Stimulated activated CD8-positive, alpha-beta memory T cell treated with anti-CD3 and anti-CD28 coated beads, Interleukin-12 subunit alpha, Interleukin-12 subunit beta, amount 100 ng/mL, for 24 hours (primary cell): Measurements from ENCODE around the gene PCDHA10.
"Not testable (repeated sequence)": the region's sequence is repeated elsewhere in the genome, so short reads cannot be mapped to it uniquely, and the experiment has no call there.

Experiments
- DNase-seq: peaks from one replicate; pipeline ENCODE4 v3.0.0-alpha.2; 2020; ENCODE audit errors: extremely low read depth

The PCDHA10 gene, protein sequence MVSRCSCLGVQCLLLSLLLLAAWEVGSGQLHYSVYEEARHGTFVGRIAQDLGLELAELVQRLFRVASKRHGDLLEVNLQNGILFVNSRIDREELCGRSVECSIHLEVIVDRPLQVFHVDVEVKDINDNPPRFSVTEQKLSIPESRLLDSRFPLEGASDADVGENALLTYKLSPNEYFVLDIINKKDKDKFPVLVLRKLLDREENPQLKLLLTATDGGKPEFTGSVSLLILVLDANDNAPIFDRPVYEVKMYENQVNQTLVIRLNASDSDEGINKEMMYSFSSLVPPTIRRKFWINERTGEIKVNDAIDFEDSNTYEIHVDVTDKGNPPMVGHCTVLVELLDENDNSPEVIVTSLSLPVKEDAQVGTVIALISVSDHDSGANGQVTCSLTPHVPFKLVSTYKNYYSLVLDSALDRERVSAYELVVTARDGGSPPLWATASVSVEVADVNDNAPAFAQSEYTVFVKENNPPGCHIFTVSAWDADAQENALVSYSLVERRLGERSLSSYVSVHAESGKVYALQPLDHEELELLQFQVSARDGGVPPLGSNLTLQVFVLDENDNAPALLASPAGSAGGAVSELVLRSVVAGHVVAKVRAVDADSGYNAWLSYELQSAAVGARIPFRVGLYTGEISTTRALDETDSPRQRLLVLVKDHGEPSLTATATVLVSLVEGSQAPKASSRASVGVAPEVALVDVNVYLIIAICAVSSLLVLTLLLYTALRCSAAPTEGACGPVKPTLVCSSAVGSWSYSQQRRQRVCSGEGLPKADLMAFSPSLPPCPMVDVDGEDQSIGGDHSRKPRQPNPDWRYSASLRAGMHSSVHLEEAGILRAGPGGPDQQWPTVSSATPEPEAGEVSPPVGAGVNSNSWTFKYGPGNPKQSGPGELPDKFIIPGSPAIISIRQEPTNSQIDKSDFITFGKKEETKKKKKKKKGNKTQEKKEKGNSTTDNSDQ

DNA sequence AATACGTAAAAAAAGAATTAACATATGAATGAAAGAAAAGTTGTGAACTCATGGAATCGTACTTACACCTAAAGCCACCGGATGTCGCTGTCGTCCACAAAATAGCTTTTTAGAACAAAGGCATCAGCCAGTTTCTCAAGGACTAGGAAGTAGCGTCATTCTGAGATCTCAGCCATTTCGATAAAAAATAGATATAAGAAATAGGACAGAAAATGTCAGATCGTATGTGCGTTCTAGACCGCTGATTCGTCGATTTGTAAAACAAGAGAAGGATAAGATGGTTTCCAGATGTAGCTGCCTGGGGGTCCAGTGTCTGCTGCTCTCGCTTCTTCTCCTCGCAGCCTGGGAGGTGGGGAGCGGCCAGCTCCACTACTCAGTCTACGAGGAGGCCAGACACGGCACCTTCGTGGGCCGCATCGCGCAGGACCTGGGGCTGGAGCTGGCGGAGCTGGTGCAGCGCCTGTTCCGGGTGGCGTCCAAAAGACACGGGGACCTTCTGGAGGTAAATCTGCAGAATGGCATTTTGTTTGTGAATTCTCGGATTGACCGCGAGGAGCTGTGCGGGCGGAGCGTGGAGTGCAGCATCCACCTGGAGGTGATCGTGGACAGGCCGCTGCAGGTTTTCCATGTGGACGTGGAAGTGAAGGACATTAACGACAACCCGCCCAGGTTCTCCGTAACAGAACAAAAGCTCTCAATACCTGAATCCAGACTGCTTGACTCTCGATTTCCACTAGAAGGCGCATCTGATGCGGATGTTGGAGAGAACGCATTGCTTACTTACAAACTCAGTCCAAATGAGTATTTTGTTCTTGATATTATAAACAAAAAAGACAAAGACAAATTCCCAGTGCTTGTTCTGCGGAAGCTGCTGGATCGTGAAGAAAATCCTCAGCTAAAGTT, at the start of gene PCDHA10:
Gene PCDHA10, plus strand, starts transcription at position 126 of the 903 bp plus-strand sequence. Its CDS starts 152 bp downstream, at position 278.
- no peak for DNase-seq

DNA sequence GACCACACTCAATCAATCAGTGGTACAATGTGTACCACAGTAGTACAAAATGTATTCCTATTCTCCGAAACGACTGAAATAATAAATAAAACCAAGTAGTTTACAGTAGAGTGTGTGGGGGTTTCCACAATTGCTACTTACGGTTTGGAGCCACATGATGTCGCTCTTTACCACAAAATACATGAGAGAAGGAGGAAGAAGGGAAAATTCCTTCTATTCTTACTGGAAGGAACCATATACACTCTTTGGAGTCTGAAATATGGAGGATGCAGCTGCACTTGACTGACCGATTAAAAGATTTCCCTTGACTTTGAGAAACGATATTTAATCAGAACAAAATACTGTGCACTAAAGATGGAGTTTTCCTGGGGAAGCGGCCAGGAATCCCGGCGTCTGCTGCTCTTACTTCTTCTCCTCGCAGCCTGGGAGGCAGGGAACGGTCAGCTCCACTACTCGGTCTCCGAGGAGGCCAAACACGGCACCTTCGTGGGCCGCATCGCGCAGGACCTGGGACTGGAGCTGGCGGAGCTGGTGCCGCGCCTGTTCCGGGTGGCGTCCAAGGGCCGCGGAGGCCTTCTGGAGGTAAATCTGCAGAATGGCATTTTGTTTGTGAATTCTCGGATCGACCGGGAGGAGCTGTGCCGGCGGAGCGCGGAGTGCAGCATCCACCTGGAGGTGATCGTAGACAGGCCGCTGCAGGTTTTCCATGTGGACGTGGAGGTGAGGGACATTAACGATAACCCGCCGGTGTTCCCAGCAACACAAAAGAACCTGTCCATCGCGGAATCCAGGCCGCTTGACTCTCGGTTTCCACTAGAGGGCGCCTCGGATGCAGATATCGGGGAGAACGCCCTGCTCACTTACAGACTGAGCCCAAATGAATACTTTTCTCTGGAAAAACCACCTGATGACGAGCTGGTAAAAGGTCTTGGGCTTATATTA, 48.6 kb upstream of the PCDHA10 start, which contains the start of gene PCDHA4:
Gene PCDHA4, plus strand, starts transcription at position 235 of the 942 bp plus-strand sequence.
- DNase-seq, result no peak

DNA sequence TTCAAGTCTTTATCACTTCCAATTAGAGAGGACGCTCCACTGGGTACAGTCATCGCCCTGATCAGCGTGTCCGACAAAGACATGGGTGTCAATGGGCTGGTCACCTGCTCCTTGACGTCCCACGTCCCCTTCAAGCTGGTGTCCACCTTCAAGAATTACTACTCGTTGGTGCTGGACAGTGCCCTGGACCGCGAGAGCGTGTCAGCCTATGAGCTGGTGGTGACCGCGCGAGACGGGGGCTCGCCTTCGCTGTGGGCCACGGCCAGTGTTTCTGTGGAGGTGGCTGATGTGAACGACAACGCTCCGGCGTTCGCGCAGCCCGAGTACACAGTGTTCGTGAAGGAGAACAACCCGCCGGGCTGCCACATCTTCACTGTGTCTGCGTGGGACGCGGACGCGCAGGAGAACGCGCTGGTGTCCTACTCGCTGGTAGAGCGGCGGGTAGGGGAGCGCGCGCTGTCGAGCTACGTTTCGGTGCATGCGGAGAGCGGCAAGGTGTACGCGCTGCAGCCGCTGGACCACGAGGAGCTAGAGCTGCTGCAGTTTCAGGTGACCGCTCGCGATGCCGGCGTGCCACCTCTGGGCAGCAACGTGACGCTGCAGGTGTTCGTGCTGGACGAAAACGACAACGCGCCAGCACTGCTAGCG, 47.3 kb upstream of the PCDHA10 start:
- not testable (repeated sequence) for DNase-seq

DNA sequence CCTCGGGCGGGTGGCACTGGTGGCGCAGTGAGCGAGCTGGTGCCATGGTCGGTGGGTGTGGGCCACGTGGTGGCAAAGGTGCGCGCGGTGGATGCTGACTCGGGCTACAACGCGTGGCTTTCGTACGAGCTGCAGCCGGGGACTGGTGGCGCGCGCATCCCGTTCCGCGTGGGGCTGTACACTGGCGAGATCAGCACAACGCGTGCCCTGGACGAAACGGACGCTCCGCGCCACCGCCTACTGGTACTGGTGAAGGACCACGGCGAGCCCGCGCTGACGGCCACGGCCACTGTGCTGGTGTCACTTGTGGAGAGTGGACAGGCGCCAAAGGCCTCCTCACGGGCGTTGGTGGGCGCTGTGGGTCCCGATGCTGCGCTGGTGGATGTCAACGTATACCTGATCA, 46.8 kb upstream of the PCDHA10 start:
- no peak for DNase-seq

DNA sequence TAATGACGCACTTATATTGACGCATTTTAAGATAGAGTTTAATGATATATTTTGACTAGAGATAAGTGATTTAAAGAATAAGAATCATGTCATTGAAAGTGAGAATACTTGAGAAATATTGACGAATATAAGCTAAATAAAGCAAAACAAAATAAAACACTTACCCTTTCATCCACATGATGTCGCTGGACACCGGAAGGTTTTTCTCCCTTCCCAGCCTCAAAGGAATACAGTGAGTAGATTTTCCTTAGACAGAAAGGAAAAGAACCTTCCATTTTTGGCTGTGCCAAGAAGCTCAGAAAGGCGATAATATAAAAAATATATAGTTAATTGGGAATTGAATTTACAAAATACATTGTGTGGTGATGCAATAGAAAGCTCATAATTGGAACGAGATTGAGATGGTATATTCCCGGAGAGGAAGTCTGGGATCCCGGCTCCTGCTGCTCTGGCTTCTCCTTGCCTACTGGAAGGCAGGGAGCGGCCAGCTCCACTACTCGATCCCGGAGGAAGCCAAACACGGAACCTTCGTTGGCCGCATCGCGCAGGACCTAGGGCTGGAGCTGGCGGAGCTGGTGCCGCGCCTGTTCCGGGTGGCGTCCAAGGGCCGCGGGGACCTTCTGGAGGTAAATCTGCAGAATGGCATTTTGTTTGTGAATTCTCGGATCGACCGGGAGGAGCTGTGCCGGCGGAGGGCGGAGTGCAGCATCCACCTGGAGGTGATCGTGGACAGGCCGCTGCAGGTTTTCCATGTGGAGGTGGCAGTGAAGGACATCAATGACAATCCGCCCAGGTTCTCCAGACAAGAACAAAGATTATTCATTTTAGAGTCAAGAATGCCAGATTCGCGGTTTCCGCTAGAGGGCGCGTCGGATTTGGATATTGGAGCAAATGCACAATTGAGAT, 34.1 kb upstream of the PCDHA10 start, which contains the start of gene PCDHA5:
Gene PCDHA5, plus strand, starts transcription at position 239 of the 906 bp plus-strand sequence.
- DNase-seq, result no peak

DNA sequence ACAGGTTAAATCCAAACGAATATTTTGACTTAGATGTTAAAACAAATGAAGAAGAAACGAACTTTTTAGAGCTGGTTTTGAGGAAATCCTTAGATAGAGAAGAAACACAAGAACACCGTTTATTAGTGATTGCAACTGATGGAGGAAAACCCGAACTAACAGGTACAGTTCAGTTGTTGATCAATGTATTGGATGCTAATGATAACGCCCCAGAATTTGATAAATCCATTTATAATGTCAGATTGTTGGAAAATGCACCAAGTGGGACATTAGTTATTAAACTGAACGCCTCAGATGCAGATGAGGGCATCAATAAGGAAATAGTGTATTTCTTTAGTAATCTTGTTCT, 33.4 kb upstream of the PCDHA10 start:
- DNase-seq, result no peak

DNA sequence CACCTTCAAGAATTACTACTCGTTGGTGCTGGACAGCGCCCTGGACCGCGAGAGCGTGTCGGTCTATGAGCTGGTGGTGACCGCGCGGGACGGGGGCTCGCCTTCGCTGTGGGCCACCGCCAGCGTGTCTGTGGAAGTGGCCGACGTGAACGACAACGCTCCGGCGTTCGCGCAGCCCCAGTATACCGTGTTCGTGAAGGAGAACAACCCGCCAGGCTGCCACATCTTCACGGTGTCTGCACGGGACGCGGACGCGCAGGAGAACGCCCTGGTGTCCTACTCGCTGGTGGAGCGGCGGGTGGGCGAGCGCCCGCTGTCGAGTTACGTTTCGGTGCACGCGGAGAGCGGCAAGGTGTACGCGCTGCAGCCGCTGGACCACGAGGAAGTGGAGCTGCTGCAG, 32.7 kb upstream of the PCDHA10 start:
- DNase-seq, result not testable (repeated sequence)

DNA sequence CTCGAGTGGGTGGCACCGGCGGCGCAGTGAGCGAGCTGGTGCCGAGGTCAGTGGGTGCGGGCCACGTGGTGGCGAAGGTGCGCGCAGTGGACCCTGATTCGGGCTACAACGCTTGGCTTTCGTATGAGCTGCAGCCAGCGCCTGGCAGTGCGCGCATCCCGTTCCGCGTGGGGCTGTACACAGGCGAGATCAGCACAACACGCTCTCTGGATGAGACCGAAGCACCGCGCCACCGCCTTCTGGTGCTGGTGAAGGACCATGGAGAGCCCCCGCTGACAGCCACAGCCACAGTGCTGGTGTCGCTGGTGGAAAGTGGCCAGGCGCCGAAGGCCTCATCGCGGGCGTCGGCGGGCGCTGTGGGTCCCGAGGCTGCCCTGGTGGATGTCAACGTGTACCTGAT, 32.2 kb upstream of the PCDHA10 start:
- no peak for DNase-seq

DNA sequence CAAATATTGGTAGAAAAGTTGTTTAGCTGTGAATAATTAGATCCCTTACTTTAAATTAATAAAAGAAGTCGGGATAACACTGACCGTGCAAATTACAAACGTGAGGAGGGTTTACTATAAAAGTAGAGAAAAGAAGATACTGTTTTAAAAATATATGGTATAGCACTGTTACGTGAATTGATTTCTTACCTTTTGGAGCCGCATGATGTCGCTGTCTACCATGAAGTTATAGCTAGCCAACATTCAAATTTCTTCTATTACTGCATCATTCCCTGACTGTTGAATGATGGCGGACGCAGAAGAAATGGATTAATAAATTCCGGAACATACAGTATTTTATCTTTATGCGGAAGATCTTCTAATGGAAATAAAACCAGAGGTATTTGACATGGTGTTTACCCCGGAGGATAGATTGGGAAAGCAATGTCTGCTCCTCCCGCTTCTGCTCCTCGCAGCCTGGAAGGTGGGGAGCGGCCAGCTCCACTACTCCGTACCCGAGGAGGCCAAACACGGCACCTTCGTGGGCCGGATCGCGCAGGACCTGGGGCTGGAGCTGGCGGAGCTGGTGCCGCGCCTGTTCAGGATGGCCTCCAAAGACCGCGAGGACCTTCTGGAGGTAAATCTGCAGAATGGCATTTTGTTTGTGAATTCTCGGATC, 27.9 kb upstream of the PCDHA10 start, which contains the start of gene PCDHA6:
Gene PCDHA6, plus strand, starts transcription at position 257 of the 658 bp plus-strand sequence. Its CDS starts 132 bp downstream, at position 389.
- DNase-seq, result no peak

DNA sequence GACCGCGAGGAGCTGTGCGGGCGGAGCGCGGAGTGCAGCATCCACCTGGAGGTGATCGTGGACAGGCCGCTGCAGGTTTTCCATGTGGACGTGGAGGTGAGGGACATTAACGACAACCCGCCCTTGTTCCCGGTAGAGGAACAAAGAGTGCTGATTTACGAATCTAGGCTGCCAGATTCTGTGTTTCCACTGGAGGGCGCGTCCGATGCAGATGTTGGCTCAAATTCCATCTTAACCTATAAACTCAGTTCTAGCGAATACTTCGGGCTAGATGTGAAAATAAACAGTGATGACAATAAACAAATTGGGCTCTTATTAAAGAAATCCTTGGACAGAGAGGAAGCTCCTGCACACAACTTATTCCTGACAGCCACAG, 27.3 kb upstream of the PCDHA10 start:
- DNase-seq, result no peak

DNA sequence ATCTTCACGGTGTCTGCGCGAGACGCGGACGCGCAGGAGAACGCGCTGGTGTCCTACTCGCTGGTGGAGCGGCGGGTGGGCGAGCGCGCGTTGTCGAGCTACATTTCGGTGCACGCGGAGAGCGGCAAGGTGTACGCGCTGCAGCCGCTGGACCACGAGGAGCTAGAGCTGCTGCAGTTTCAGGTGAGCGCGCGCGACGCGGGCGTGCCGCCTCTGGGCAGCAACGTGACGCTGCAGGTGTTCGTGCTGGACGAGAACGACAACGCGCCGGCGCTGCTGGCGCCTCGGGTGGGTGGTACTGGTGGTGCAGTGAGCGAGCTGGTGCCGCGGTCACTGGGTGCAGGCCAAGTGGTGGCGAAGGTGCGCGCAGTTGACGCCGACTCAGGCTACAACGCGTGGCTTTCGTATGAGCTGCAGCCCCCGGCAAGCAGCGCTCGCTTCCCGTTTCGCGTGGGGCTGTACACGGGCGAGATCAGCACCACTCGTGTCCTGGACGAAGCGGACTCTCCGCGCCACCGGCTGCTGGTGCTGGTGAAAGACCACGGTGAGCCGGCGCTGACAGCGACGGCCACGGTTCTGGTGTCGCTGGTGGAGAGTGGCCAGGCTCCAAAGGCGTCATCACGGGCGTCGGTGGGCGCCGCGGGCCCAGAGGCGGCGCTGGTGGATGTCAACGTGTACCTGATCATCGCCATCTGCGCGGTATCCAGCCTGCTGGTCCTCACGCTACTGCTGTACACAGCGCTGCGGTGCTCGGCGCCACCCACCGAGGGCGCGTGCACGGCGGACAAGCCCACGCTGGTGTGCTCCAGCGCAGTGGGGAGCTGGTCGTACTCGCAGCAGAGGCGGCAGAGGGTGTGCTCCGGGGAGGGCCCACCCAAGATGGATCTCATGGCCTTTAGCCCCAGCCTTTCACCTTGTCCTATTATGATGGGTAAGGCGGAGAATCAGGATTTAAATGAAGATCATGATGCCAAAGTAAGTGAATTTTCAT, 25.9 kb upstream of the PCDHA10 start:
- DNase-seq, result not testable (repeated sequence)

DNA sequence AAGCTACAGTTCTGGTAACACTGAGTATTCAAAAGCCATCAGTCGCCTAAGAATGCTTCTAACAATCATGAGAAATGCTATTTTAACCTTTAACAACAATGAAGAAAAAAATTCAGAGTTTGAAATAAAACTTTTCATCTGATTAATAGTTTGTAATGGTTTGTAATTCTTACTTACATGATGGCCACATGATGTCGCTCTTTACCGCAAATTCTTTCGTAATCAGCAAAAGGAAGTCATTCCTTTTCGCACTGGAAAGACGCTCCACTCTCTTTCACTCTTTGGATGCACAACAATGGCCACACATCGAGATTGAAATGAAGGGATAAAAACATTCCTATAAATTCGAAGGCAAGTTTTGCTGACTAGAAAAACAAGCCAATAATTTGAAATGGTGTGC, 21.7 kb upstream of the PCDHA10 start, which contains the start of gene PCDHA7:
Gene PCDHA7, plus strand, starts transcription at position 277 of the 400 bp plus-strand sequence. Its CDS starts 115 bp downstream, at position 392.
- no peak for DNase-seq

DNA sequence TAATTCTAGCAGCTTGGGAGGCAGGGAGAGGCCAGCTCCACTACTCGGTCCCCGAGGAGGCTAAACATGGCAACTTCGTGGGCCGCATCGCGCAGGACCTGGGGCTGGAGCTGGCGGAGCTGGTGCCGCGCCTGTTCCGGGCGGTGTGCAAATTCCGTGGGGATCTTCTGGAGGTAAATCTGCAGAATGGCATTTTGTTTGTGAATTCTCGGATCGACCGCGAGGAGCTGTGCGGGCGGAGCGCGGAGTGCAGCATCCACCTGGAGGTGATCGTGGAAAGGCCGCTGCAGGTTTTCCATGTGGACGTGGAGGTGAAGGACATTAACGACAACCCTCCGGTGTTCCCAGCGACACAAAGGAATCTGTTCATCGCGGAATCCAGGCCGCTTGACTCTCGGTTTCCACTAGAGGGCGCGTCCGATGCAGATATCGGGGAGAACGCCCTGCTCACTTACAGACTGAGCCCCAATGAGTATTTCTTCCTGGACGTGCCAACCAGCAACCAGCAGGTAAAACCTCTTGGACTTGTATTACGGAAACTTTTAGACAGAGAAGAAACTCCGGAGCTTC, 21.2 kb upstream of the PCDHA10 start:
- DNase-seq, result not testable (repeated sequence)

DNA sequence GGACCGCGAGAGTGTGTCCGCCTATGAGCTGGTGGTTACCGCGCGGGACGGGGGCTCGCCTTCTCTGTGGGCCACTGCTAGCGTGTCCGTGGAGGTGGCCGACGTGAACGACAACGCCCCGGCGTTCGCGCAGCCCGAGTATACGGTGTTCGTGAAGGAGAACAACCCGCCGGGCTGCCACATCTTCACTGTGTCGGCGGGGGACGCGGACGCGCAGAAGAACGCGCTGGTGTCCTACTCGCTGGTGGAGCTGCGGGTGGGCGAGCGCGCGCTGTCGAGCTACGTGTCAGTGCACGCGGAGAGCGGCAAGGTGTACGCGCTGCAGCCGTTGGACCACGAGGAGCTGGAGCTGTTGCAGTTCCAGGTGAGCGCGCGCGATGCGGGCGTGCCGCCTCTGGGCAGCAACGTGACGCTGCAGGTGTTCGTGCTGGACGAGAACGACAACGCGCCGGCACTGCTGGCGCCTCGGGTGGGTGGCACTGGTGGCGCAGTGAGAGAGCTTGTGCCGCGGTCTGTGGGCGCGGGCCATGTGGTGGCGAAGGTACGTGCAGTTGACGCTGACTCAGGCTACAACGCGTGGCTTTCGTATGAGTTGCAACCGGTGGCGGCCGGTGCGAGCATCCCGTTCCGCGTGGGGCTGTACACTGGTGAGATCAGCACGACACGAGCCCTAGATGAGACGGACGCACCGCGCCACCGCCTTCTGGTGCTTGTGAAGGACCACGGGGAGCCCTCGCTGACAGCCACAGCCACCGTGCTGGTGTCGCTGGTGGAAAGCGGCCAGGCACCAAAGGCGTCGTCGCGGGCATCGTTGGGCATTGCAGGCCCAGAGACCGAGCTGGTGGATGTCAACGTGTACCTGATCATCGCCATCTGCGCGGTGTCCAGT, 19.8 kb upstream of the PCDHA10 start:
- no peak for DNase-seq
